Measurements from ENCODE around the gene KHNYN.

KHNYN gene

DNA sequence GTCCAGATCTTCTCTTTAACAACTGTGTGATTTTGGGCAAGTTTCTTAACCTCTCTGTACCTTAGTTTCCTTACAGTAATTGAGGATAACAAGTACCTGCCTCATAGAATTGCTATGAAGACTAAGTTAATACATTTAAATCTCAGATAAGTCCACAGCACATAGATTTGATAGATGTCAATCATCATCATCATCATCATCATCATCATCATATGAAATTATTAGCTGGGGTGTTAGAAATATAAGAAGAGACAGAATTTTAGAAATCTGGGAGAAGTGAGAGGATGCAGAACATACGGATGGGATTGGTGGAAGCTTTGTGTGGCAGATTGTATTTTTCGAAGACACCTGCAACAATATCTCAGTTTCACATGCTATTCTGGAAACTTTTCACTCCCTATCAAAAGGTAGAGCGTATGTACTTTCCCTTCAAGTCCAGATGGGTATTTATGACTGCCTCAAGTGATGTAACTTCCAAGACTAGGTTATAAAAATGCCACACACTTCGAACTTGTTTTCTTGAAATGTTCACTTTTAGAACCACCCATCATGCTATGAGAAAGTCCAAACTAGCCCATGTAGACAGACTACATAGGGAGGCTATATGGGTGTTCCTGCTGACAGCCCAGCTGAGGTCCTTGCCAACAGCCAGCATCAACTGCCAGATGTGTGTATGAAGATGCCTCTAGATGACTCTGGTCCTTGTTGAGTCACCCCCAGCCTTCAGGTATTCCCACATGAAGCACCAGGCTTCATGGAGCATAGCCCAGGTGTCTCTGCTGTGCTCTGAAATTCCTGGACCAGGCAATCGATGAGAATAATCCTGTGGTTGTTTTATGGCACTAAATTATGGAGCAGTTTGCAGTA is 33.5 kb downstream of the KHNYN start:
- Histone ChIP-seq H3K79me2 (ENCODE audit: insufficient read depth, low read length) (no peaks in the 10 kb centered on the region), H2AFZ (ENCODE audit: low read depth, low read length, severe bottlenecking) (no peak overlapping the region), H3F3A (ENCODE audit: insufficient read depth) (no peaks in the 10 kb centered on the region), H3K27ac (ENCODE audit: low read depth, low read length) (no peak overlapping the region), H4K20me1 (ENCODE audit: low read depth, low read length) (no peaks in the 10 kb centered on the region), H3K9me2 (replicated peaks; ENCODE audit: insufficient read depth, low read length) (no peaks in the 10 kb centered on the region), H3K4me2 (ENCODE audit: low read depth, low read length, poor library complexity, severe bottlenecking) (no peak overlapping the region), H3K36me3 (ENCODE audit: low read length) (no peaks in the 10 kb centered on the region), H3K9ac (ENCODE audit: low read length) (no peak overlapping the region), H3K27me3 (ENCODE audit: low read length) (no peaks in the 10 kb centered on the region), H3K4me3 (ENCODE audit: insufficient read depth, low read length, poor library complexity, severe bottlenecking) (no peak overlapping the region), H3K9me3 (ENCODE audit: insufficient read depth, low read length) (no peaks in the 10 kb centered on the region)
- TF ChIP-seq CTCF (IDR thresholded peaks at IDR 0.05; ENCODE audit: insufficient read depth, low read length, poor library complexity, severe bottlenecking): no peak
- no peak for TF ChIP-seq EZH2phosphoT487 (conservative IDR thresholded peaks at IDR 0.05; ENCODE audit: low read length)

GRCh38 chr14:24463884-24464785 is 34.4 kb downstream of the KHNYN start:
- Histone ChIP-seq H3K4me2 (ENCODE audit: low read depth, low read length, poor library complexity, severe bottlenecking) (no peak overlapping the region), H3K4me3 (ENCODE audit: insufficient read depth, low read length, poor library complexity, severe bottlenecking) (no peak overlapping the region), H3K36me3 (ENCODE audit: low read length) (no peaks in the 10 kb centered on the region), H3K9ac (ENCODE audit: low read length) (no peak overlapping the region), H3F3A (ENCODE audit: insufficient read depth) (no peaks in the 10 kb centered on the region), H4K20me1 (ENCODE audit: low read depth, low read length) (no peaks in the 10 kb centered on the region), H3K27me3 (ENCODE audit: low read length) (no peaks in the 10 kb centered on the region), H3K27ac (ENCODE audit: low read depth, low read length) (no peak overlapping the region), H2AFZ (ENCODE audit: low read depth, low read length, severe bottlenecking) (no peak overlapping the region), H3K9me2 (replicated peaks; ENCODE audit: insufficient read depth, low read length) (no peaks in the 10 kb centered on the region), H3K9me3 (ENCODE audit: insufficient read depth, low read length) (no peaks in the 10 kb centered on the region), H3K79me2 (ENCODE audit: insufficient read depth, low read length) (no peaks in the 10 kb centered on the region)
- TF ChIP-seq EZH2phosphoT487 (conservative IDR thresholded peaks at IDR 0.05; ENCODE audit: low read length): no peak
- TF ChIP-seq CTCF (IDR thresholded peaks at IDR 0.05; ENCODE audit: insufficient read depth, low read length, poor library complexity, severe bottlenecking): no peak

- no peak overlapping the region for H3K27ac ChIP-seq (ENCODE audit: low read depth, low read length)
These were observed 35.6 kb downstream of the KHNYN start for GRCh38 chr14:24465368-24465767.

More at GRCh38 chr14:24465368-24465767, 35.6 kb downstream of the KHNYN start:
- H2AFZ ChIP-seq (ENCODE audit: low read depth, low read length, severe bottlenecking): no peak overlapping the region
- H3K27me3 ChIP-seq (ENCODE audit: low read length): no peaks in the 10 kb centered on the region
- TF ChIP-seq CTCF (IDR thresholded peaks at IDR 0.05; ENCODE audit: insufficient read depth, low read length, poor library complexity, severe bottlenecking) (no peak), EZH2phosphoT487 (conservative IDR thresholded peaks at IDR 0.05; ENCODE audit: low read length) (no peak)
- no peaks in the 10 kb centered on the region for H4K20me1 ChIP-seq (ENCODE audit: low read depth, low read length)
- H3F3A ChIP-seq (ENCODE audit: insufficient read depth): no peaks in the 10 kb centered on the region
- H3K9me3 ChIP-seq (ENCODE audit: insufficient read depth, low read length): no peaks in the 10 kb centered on the region
- no peaks in the 10 kb centered on the region for H3K9me2 ChIP-seq (replicated peaks; ENCODE audit: insufficient read depth, low read length)
- no peak overlapping the region for H3K4me3 ChIP-seq (ENCODE audit: insufficient read depth, low read length, poor library complexity, severe bottlenecking)
- no peaks in the 10 kb centered on the region for H3K36me3 ChIP-seq (ENCODE audit: low read length)
- no peaks in the 10 kb centered on the region for H3K79me2 ChIP-seq (ENCODE audit: insufficient read depth, low read length)
- H3K4me2 ChIP-seq (ENCODE audit: low read depth, low read length, poor library complexity, severe bottlenecking): no peak overlapping the region
- no peak overlapping the region for H3K9ac ChIP-seq (ENCODE audit: low read length)
